Activated T-helper 9 cell treated with anti-CD3 and anti-CD28 coated beads, Interleukin-2, amount 50 U/mL, for 16 hours (primary cell): ENCODE results near the gene RPL13.
A peak's percentile ranks its signal among the peaks of the same experiment; 100 is the strongest.

Source experiments
- DNase-seq: peaks from one replicate; pipeline ENCODE4 v3.0.0-alpha.2; 2020; ENCODE audit warnings: low read depth

The RPL13 gene

GRCh38 chr16:89599451-89599858 is 39.0 kb downstream of the RPL13 start:
- no peak for DNase-seq

- DNase-seq = no peak
Measured at GRCh38 chr16:89599902-89600301, 39.4 kb downstream of the RPL13 start.

GRCh38 chr16:89600427-89600826 is 39.9 kb downstream of the RPL13 start:
- no peak for DNase-seq

- no peak for DNase-seq
Measured at GRCh38 chr16:89600956-89601355, 40.5 kb downstream of the RPL13 start.

GRCh38 chr16:89601906-89602272 is 41.4 kb downstream of the RPL13 start:
- no peak for DNase-seq

GRCh38 chr16:89602273-89602951 is 41.9 kb downstream of the RPL13 start:
- DNase-seq = peak; percentile 57

GRCh38 chr16:89602952-89603590 is 42.6 kb downstream of the RPL13 start:
- no peak for DNase-seq

- DNase-seq = no peak
Measured at GRCh38 chr16:89604764-89605163, 44.3 kb downstream of the RPL13 start.

- no peak for DNase-seq
Measured at GRCh38 chr16:89605186-89605970, 44.9 kb downstream of the RPL13 start.

- DNase-seq = no peak
Measured at GRCh38 chr16:89606006-89606405, 45.5 kb downstream of the RPL13 start.

GRCh38 chr16:89607453-89607852 is 47.0 kb downstream of the RPL13 start:
- no peak for DNase-seq

- no peak for DNase-seq
Measured at GRCh38 chr16:89607937-89608740, 47.7 kb downstream of the RPL13 start.

- no peak for DNase-seq
Measured at GRCh38 chr16:89610108-89610453, 49.6 kb downstream of the RPL13 start.

- no peak for DNase-seq
Measured at GRCh38 chr16:89612415-89613166, 52.1 kb downstream of the RPL13 start.

GRCh38 chr16:89613231-89613953 is 52.9 kb downstream of the RPL13 start, which contains the start of gene DPEP1:
Gene DPEP1 (plus strand): TSS chr16:89613642. CDS start chr16:89630411, 16,769 bp downstream.
- no peak for DNase-seq

GRCh38 chr16:89613954-89614459 is 53.5 kb downstream of the RPL13 start:
- DNase-seq = no peak
